ENCODE data around the gene NAA11. TPM values are rescaled to one million over a fixed set of nuclear protein-coding genes. Genes with fewer than 3 reads are reported as not detected.
A peak's percentile ranks its signal among the peaks of the same experiment; 100 is the strongest.

NAA11 gene
- total and polyA plus RNA-seq, 7 donors: not detected

- intact Hi-C loops (cut with DNase I): no loop called here
- Histone ChIP-seq H3K36me3 (no peaks in the 10 kb centered on the region), H3K4me3 (no peak overlapping the region), H3K27me3 (no peaks in the 10 kb centered on the region), H3K27ac (no peak overlapping the region), H3K9me3 (no peaks in the 10 kb centered on the region), H3K4me1 (no peaks in the 10 kb centered on the region)
- WGBS, 2 donors: 88 to 90% methylated on average over 6 of the region's 6 CpGs
- DNase-seq: peak; percentile 41
- no peak for TF ChIP-seq POLR2A (IDR thresholded peaks at IDR 0.05)
- no peak for TF ChIP-seq POLR2AphosphoS5 (IDR thresholded peaks at IDR 0.05)
- TF ChIP-seq CTCF (IDR thresholded peaks at IDR 0.05): no peak
- no peak for TF ChIP-seq EP300 (IDR thresholded peaks at IDR 0.05)
Observed at GRCh38 chr4:79298484-79298883, 27.4 kb downstream of the NAA11 start.

- Histone ChIP-seq H3K9me3 (no peaks in the 10 kb centered on the region), H3K4me1 (no peaks in the 10 kb centered on the region), H3K27me3 (no peaks in the 10 kb centered on the region), H3K4me3 (no peak overlapping the region), H3K36me3 (no peaks in the 10 kb centered on the region), H3K27ac (no peak overlapping the region)
- DNase-seq: no peak
- WGBS, 2 donors: 92 to 96% methylated on average over 6 of the region's 6 CpGs
- intact Hi-C loops (cut with DNase I): no loop called here
- TF ChIP-seq CTCF (IDR thresholded peaks at IDR 0.05) (no peak), POLR2A (IDR thresholded peaks at IDR 0.05) (no peak), EP300 (IDR thresholded peaks at IDR 0.05) (no peak), POLR2AphosphoS5 (IDR thresholded peaks at IDR 0.05) (no peak)
Observed at GRCh38 chr4:79298027-79298426, 27.8 kb downstream of the NAA11 start.

GRCh38 chr4:79297479-79297878 lies 28.4 kb downstream of the NAA11 start:
- Histone ChIP-seq H3K4me1 (no peaks in the 10 kb centered on the region), H3K36me3 (no peaks in the 10 kb centered on the region), H3K27me3 (no peaks in the 10 kb centered on the region), H3K9me3 (no peaks in the 10 kb centered on the region), H3K27ac (no peak overlapping the region), H3K4me3 (no peak overlapping the region)
- TF ChIP-seq CTCF (IDR thresholded peaks at IDR 0.05) (no peak), POLR2A (IDR thresholded peaks at IDR 0.05) (no peak), EP300 (IDR thresholded peaks at IDR 0.05) (no peak), POLR2AphosphoS5 (IDR thresholded peaks at IDR 0.05) (no peak)
- intact Hi-C loops (cut with DNase I): no loop called here
- WGBS, 2 donors: 78 to 90% methylated on average over 4 of the region's 4 CpGs
- no peak for DNase-seq

GRCh38 chr4:79296768-79297428 lies 29.0 kb downstream of the NAA11 start:
- no peak for TF ChIP-seq POLR2A (IDR thresholded peaks at IDR 0.05)
- no peak for TF ChIP-seq CTCF (IDR thresholded peaks at IDR 0.05)
- no peak for TF ChIP-seq EP300 (IDR thresholded peaks at IDR 0.05)
- TF ChIP-seq POLR2AphosphoS5 (IDR thresholded peaks at IDR 0.05): no peak
- no peak overlapping the region for H3K4me3 ChIP-seq
- H3K36me3 ChIP-seq: no peaks in the 10 kb centered on the region
- intact Hi-C loops (cut with DNase I): no loop called here
- H3K4me1 ChIP-seq: no peaks in the 10 kb centered on the region
- no peak for DNase-seq
- 85 to 88% methylated on average over 11 of the region's 11 CpGs for WGBS, 2 donors
- no peaks in the 10 kb centered on the region for H3K9me3 ChIP-seq
- no peak overlapping the region for H3K27ac ChIP-seq
- H3K27me3 ChIP-seq: no peaks in the 10 kb centered on the region

GRCh38 chr4:79295086-79295485 lies 30.8 kb downstream of the NAA11 start:
- H3K4me1 ChIP-seq: peaks cover 0 to 5% (median 0%) of the 10 kb centered on the region in 4 donors
- H3K4me3 ChIP-seq: no peak overlapping the region
- no peaks in the 10 kb centered on the region for H3K27me3 ChIP-seq
- H3K9me3 ChIP-seq: no peaks in the 10 kb centered on the region
- DNase-seq: no peak
- TF ChIP-seq POLR2A (IDR thresholded peaks at IDR 0.05) (no peak), POLR2AphosphoS5 (IDR thresholded peaks at IDR 0.05) (no peak), CTCF (IDR thresholded peaks at IDR 0.05) (no peak), EP300 (IDR thresholded peaks at IDR 0.05) (no peak)
- H3K36me3 ChIP-seq: no peaks in the 10 kb centered on the region
- intact Hi-C loops (cut with DNase I): no loop called here
- H3K27ac ChIP-seq: no peak overlapping the region

All from sigmoid colon (tissue), 7 donors.